ENCODE results near the gene UNC93B1.
"Not testable (repeated sequence)": the region's sequence is repeated elsewhere in the genome, so short reads cannot be mapped to it uniquely, and the experiment has no call there.

Gene UNC93B1

DNA sequence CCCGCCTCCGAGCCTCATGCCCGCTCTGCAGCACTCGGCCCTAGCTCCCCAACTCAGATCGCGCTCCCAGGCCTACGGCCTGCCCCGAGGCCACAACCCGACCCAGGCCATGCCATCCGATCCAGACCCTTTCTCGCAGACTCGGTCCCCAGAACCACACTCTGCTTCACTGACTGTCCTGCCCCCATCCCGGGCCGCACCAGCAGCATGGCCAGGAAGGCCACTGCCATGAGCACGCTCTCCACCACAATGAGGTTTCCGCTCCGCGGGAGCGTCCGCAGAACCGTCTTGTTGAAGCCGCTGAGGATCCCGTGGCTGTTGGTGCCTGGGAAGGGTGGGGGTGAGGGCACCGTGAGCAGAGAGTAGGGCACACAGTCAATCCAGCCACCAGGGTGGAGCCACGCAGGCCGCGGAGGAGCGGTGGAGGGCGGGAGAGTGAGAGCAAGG lies 6.4 kb downstream of the UNC93B1 start:
- DNase-seq (ENCODE audit: low read depth) = no peak
- TF ChIP-seq, protein P1, sequence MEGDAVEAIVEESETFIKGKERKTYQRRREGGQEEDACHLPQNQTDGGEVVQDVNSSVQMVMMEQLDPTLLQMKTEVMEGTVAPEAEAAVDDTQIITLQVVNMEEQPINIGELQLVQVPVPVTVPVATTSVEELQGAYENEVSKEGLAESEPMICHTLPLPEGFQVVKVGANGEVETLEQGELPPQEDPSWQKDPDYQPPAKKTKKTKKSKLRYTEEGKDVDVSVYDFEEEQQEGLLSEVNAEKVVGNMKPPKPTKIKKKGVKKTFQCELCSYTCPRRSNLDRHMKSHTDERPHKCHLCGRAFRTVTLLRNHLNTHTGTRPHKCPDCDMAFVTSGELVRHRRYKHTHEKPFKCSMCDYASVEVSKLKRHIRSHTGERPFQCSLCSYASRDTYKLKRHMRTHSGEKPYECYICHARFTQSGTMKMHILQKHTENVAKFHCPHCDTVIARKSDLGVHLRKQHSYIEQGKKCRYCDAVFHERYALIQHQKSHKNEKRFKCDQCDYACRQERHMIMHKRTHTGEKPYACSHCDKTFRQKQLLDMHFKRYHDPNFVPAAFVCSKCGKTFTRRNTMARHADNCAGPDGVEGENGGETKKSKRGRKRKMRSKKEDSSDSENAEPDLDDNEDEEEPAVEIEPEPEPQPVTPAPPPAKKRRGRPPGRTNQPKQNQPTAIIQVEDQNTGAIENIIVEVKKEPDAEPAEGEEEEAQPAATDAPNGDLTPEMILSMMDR (conservative IDR thresholded peaks at IDR 0.05; ENCODE audit: low read depth, low read length) = no peak
- H3K4me3 ChIP-seq (ENCODE audit: low read length) = no peak overlapping the region

DNA sequence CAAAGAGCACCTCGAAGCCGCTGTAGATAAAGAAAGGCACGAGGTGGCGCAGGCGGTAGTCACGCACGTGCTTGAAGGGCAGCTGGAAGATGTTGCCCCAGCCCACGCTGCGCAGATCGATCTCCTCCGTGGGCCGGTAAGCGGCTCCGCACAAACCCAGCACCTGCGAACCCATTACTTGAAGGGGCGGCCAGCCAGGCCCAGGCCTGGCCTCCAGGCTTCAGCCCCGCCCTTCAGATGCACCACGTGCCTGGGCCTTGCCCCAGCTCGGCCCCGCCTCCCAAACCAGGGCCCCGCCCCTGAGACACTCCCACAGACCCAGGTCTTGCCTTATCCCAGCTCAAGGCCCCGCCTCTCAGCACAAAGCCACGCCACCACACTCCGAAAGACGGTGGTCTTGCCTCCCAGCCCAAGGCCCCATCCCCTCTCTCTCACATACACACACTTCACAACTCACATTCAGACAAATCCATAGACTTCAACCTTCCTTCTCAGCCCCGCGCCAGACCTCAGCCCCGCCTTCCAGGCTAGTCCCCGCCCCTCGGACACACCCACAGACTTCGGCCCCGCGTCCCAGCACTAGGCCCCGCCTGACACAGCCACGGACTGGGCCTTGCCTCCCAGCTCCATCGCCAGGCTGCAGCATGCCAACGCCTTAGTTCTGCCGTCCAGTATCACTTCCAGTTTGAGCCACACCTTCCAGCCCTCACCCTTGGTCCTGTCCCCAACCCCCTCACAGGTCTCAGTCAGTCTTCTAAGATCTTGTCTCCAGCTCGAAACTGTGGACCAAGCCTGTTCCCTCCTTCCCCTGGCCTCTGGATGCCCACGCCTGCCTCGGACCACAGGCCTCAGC lies 7.0 kb downstream of the UNC93B1 start:
- no peak for DNase-seq (ENCODE audit: low read depth)
- H3K4me3 ChIP-seq (ENCODE audit: low read length) = no peak overlapping the region
- TF ChIP-seq, protein P1 (conservative IDR thresholded peaks at IDR 0.05; ENCODE audit: low read depth, low read length) = no peak

DNA sequence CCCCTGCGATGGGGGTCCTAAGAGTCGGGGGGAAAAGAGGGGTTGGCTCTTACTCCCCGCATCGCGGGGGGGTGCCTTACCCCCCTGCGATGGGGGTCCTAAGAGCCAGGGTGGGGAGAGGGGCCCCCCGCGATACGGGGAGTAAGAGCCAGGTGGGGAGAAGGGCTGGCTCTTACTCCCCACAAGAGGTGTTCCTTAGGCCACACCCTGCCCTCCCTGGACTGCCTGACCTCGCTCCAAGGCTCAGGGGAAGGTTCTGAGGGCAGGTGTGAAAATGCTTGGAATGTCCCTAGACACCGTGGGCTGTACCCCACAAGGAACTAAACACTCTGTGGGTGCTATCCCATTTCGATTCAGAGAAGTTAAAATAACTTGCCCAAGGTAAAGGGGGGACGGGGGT lies 7.8 kb downstream of the UNC93B1 start:
- no peak for DNase-seq (ENCODE audit: low read depth)
- no peak overlapping the region for H3K4me3 ChIP-seq (ENCODE audit: low read length)
- TF ChIP-seq, protein P1 (conservative IDR thresholded peaks at IDR 0.05; ENCODE audit: low read depth, low read length) = no peak

DNA sequence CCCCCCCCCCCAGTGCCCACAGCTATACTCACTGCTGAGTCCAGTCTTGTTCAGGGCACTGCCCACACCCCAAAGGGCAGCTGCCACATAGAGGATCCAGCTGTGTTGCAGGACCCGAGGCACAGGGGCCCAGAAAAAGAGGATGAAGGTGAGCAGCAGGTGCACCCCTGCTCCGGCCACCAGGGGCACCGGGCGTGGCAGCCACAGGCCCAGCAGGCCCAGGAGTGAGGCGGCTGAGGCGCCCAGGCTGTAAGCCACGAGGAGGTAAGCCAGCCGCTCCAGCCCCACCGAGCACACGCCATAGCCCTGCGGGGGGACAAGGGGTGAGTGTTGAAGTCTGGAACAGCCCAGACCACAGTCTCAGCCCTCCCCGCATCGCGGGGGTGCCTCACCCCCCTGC lies 8.3 kb downstream of the UNC93B1 start:
- not testable (repeated sequence) for DNase-seq (ENCODE audit: low read depth)

DNA sequence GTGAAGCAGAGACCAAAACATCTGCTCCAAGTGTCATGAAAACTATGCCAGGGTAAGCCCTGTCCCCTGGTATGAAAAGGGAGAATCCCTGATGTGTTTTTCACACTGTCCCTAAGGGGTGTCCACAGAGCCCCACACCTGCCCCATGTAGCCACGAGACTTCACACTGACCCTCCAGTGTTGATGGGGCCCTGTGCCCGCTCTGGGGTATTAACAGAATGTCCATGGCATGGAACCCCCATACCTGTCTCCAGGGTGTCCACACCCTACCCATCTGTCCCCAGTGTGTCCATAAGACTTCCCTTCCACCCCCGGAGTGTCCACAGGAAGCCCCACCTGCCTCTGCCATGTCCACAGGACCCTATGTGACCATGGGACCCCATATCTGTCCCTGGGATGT lies 8.8 kb downstream of the UNC93B1 start:
- H3K4me3 ChIP-seq (ENCODE audit: low read length); DNase-seq (ENCODE audit: low read depth): not testable (repeated sequence)

More for the DNA sequence above, 8.3 kb downstream of the UNC93B1 start:
- not testable (repeated sequence) for H3K4me3 ChIP-seq (ENCODE audit: low read length)

DNA sequence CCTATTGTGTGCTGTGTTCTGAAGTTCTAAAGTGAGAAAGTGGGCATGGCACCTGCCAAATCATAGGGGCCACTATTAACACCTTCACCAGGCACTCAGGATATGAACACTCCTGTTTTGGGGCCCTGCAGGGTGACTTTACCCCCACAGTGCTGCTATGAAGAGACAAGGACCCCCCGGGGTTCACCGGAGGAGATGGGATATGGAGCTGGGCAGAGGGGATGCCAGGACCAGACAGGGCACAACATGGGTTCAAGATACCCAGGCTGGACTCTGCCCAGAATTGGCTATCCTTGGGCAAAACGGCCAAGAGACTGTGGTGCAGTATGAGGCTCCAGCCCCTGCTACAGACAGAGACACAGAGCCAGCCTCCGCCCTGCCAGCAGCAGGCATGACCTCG lies 9.5 kb downstream of the UNC93B1 start:
- DNase-seq (ENCODE audit: low read depth); H3K4me3 ChIP-seq (ENCODE audit: low read length): not testable (repeated sequence)

DNA sequence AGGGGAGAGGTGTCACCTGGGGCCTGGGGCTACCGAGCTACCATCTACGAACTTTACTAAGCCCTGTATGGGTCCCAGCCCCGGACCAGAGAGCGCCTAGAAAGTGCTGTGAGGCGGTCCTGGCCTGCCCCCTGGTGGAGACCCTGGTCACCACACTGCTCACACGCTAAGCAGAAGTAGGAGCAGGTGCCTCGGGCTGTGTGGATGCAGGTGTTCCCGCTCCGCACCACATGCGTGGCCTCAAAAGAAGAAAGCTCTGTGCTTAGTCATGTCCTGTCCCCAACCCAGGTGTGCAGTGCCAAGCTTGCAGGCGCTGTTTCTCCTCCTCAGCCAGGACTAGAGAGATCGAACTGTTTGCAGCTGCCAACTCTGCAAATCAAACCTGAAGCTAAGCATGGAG lies 10.1 kb downstream of the UNC93B1 start:
- TF ChIP-seq, protein P1 (conservative IDR thresholded peaks at IDR 0.05; ENCODE audit: low read depth, low read length) = peak; percentile 53
- H3K4me3 ChIP-seq (ENCODE audit: low read length); DNase-seq (ENCODE audit: low read depth): not testable (repeated sequence)

DNA sequence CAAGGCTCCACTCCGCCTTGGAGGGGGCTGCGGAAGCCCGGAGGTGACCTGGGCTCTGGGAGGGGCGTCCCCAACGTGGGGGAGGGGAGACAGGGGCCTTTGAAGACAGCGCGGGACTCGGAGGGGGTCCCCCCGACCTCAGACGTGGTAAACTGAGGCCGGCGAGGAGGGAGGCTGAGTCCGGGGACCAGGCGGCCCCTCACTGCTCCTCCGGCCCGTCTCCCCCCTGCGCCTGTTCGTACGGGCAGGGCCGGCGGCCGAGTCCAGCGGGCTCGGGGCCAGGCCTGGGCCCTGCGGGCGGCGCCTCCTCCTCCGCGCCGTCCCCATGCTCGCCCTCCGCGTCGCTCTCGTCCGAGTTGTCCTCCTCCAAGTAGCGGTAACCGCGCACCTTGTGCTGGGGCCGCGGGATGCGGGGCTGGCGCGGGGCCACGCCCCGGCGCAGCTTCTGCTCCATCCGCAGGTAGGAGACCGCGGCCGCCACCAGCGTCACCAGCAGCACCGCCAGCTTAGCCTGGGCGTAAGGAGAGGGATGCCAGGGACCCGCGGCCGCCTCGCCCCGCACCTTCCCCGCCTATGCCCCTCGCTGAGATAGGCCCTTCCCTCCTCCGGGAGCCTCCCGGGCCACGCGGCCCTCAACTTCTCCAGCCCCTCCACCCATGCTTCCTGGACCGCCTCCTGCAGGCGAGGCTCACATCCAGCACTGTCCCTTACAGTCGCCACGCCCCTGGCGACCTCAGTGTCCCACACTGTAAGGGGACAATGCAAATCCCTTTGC lies 12.4 kb downstream of the UNC93B1 start:
- H3K4me3 ChIP-seq (ENCODE audit: low read length); DNase-seq (ENCODE audit: low read depth): not testable (repeated sequence)

DNA sequence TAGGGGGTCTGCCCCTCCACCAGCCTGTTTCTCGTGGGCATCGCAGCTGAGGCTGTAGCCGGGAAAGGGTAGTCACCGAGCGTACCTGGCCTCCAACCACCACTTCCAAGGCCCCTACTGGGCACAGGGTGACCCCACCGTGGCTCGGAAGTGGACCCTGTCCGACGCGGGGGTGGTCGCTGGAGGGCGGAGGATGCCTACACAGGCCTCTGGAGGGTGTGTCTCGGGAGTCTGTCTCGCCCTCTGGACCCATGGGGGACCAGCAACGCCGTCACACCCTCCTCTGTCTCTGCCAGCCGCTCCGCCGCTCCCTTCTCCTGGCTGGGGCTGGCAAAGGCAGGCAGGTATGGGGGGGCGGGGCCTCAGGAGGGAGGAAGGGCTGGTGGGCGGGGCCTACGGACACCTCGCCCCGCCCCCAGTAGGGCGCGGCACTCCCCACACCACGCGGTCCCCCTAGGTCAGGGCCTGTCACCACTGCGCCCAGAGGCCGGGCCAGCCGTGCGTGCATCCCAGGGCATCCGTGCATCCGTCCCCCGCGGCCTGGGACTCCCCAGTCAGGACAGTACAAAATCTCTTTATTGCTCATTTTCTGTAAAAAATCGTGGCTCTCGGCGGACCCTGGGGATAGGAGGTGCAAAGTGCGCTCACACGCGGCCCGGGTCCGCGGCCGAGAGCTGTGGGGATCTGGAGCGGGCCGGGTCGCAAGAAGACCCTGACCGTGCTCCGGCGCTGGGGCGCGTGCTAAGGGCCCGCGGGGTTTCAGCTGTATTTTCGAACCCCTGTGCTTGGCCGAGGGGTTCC lies 13.2 kb downstream of the UNC93B1 start:
- not testable (repeated sequence) for H3K4me3 ChIP-seq (ENCODE audit: low read length)

DNA sequence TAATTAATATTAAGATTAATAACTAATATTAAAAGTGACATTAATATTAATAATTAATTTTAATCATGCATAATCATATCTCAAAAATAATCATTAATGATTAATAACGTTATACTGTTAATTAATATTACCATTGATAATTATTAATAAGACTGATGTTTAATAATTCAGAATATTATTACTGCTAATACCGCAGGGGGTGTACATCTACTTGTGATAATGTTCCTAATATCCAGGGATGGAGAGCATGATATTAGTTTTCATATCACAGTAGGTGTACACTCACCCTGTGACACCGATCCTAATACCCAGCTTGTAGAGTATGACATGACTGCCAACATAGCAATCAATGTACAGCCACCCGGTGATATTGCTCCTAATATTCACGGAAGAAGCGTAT lies 18.6 kb downstream of the UNC93B1 start:
- not testable (repeated sequence) for H3K4me3 ChIP-seq (ENCODE audit: low read length); DNase-seq (ENCODE audit: low read depth)

More for the DNA sequence above, 13.2 kb downstream of the UNC93B1 start:
- not testable (repeated sequence) for DNase-seq (ENCODE audit: low read depth)

Data from retinal pigment epithelial cell (primary cell).